A549 (cell line): ENCODE data around the gene PCSK5. TPM values are rescaled to one million over a fixed set of nuclear protein-coding genes. Genes with fewer than 3 reads are reported as not detected.

ENCODE experiments used
- ATAC-seq, 2 experiments: fragments of 200-7000 bp in 1 of 2; fragments of >200 bp in 1 of 2; cut with Nextera tagmentation in 1 of 2; cut with Tn5 transposase in 1 of 2; 3 replicates each; pipeline versions ENCODE4 v1.8.0 to v1.9.1; 2018 to 2020; ENCODE audit warnings: mild to moderate bottlenecking in 1 of 2, moderate library complexity in 1 of 2
- CTCF ChIA-PET: fragments of 300-600 bp; sonication (Branson Sonifier 250); formaldehyde crosslinking; extraction: SDS; loops from one replicate; lab custom pipeline; 2021; ENCODE audit warnings: antibody characterized with exemption, inconsistent platforms; lab: Yijun Ruan, JAX
- POLR2A ChIA-PET: fragments of 350-600 bp; formaldehyde crosslinking; extraction: SDS; loops from one replicate; lab custom pipeline; 2021; ENCODE audit warnings: antibody characterized with exemption, inconsistent platforms; lab: Yijun Ruan, JAX
- DNase-seq, 2 experiments: peaks; one replicate each; pipeline versions ENCODE4 v3.0.0 to v3.0.0-alpha.2; 2011 to 2016; ENCODE audit warnings: low read depth in 1 of 2, low spot score in 1 of 2
- FAIRE-seq: peaks from 2 replicates; lab custom pipeline; 2011; peaks lifted over from hg19 to GRCh38; lab: Jason Lieb, UNC
- H3K27ac ChIP-seq, 2 experiments: fragments of >200 bp; sonication (Bioruptor Twin); formaldehyde crosslinking; 3 replicates each; pipeline ENCODE4 v1.5.1; 2016 to 2017
- H3K4me1 ChIP-seq: fragments of >200 bp; sonication (Bioruptor Twin); formaldehyde crosslinking; 3 replicates; pipeline ENCODE4 v1.6.1; 2016
- H3K4me2 ChIP-seq: fragments of >200 bp; sonication (Bioruptor Twin); formaldehyde crosslinking; 3 replicates; pipeline ENCODE4 v1.6.1; 2016
- H3K4me3 ChIP-seq: fragments of >200 bp; sonication (Bioruptor Twin); formaldehyde crosslinking; 3 replicates; pipeline ENCODE4 v1.5.1; 2016
- H3K9me3 ChIP-seq: fragments of >200 bp; sonication (Bioruptor Twin); formaldehyde crosslinking; 3 replicates; pipeline ENCODE4 v1.6.1; 2016
- CBX2 ChIP-seq: fragments of 200-600 bp; sonication (generic); IDR thresholded peaks from 2 replicates; pipeline ENCODE4 v1.6.1; 2016; ENCODE audit warnings: low read depth, mild to moderate bottlenecking, borderline replicate concordance
- CEBPB ChIP-seq, 2 experiments: fragments of >200 bp in 1 of 2; sonication (Bioruptor Twin) in 1 of 2; formaldehyde crosslinking in 1 of 2; IDR thresholded peaks; 2 replicates each; pipeline ENCODE4 v1.6.1; 2012 to 2016
- EHF ChIP-seq: fragments of 250-450 bp; sonication (Bioruptor Pico); IDR thresholded peaks from 2 replicates; pipeline ENCODE4 v1.5.0; 2020; ENCODE audit warnings: mild to moderate bottlenecking
- ELK1 ChIP-seq: fragments of 150-350 bp; IDR thresholded peaks from 2 replicates; pipeline ENCODE4 v1.6.1; 2014; ENCODE audit warnings: low read depth, mild to moderate bottlenecking, low read length
- EP300 ChIP-seq, 2 experiments: fragments of >200 bp; sonication (Bioruptor Twin); formaldehyde crosslinking; IDR thresholded peaks; 2 replicates in 1 of 2; 3 replicates in 1 of 2; pipeline ENCODE4 v1.6.1; 2016 to 2017
- FOSB ChIP-seq: fragments of 250-450 bp; sonication (Bioruptor Pico); IDR thresholded peaks from 2 replicates; pipeline ENCODE4 v1.5.0; 2020; ENCODE audit warnings: mild to moderate bottlenecking, moderate library complexity
- FOSL2 ChIP-seq, 2 experiments: fragments of 450-650 bp in 1 of 2; fragments of >200 bp in 1 of 2; sonication (Bioruptor Twin) in 1 of 2; formaldehyde crosslinking; IDR thresholded peaks; 2 replicates each; pipeline versions ENCODE4 v1.5.0 to v1.6.1; 2016 to 2020; ENCODE audit warnings: mild to moderate bottlenecking in 1 of 2, moderate library complexity in 1 of 2
- HDAC2 ChIP-seq: fragments of 200-600 bp; sonication (generic); IDR thresholded peaks from 2 replicates; pipeline ENCODE4 v1.6.1; 2016
- HOXA7 ChIP-seq: fragments of 250-450 bp; sonication (Bioruptor Pico); IDR thresholded peaks from 2 replicates; pipeline ENCODE4 v1.5.0; 2020; ENCODE audit warnings: mild to moderate bottlenecking, moderate library complexity
- HOXB13 ChIP-seq: fragments of 250-450 bp; sonication (Bioruptor Pico); IDR thresholded peaks from 2 replicates; pipeline ENCODE4 v1.5.0; 2020; ENCODE audit warnings: low read depth, mild to moderate bottlenecking, moderate library complexity
- JUNB ChIP-seq: fragments of >200 bp; sonication (Bioruptor Twin); formaldehyde crosslinking; IDR thresholded peaks from 2 replicates; pipeline ENCODE4 v1.6.1; 2016
- KDM5A ChIP-seq: fragments of 200-600 bp; sonication (generic); IDR thresholded peaks from 2 replicates; pipeline ENCODE4 v1.6.1; 2016; ENCODE audit warnings: antibody characterized with exemption, mild to moderate bottlenecking
- MAFK ChIP-seq: fragments of 450-650 bp; IDR thresholded peaks from 2 replicates; pipeline ENCODE4 v1.6.1; 2014; ENCODE audit not compliant: partially characterized antibody
- MYC ChIP-seq: IDR thresholded peaks from 2 replicates; pipeline ENCODE4 v1.6.1; 2012; ENCODE audit warnings: mild to moderate bottlenecking, inconsistent platforms, low read length, improper control_type of control experiment, borderline replicate concordance
- NPAS2 ChIP-seq: fragments of 250-450 bp; sonication (Bioruptor Pico); IDR thresholded peaks from 2 replicates; pipeline ENCODE4 v1.8.0; 2022; ENCODE audit warnings: mild to moderate bottlenecking, moderate library complexity, borderline replicate concordance
- POLR2A ChIP-seq: IDR thresholded peaks from 2 replicates; pipeline ENCODE4 v1.6.1; 2012; ENCODE audit warnings: mild to moderate bottlenecking, low read length
- RCOR1 ChIP-seq: fragments of 150-350 bp; IDR thresholded peaks from 2 replicates; pipeline ENCODE4 v1.6.1; 2014; ENCODE audit warnings: antibody characterized with exemption, low read length, low read depth
- REST ChIP-seq: fragments of 200-600 bp; sonication (generic); IDR thresholded peaks from 2 replicates; pipeline ENCODE4 v1.6.1; 2016; ENCODE audit warnings: antibody characterized with exemption, mild to moderate bottlenecking, moderate library complexity
- RFX5 ChIP-seq: fragments of 450-650 bp; IDR thresholded peaks from 2 replicates; pipeline ENCODE4 v1.7.1; 2014; ENCODE audit warnings: antibody characterized with exemption, mild to moderate bottlenecking, moderate library complexity
- SMC3 ChIP-seq: fragments of >200 bp; sonication (Bioruptor Twin); formaldehyde crosslinking; IDR thresholded peaks from 3 replicates; pipeline ENCODE4 v1.6.1; 2018; ENCODE audit warnings: inconsistent platforms
- SREBF2 ChIP-seq: fragments of 450-650 bp; IDR thresholded peaks from 2 replicates; pipeline ENCODE4 v1.6.1; 2014; ENCODE audit warnings: mild to moderate bottlenecking, moderate library complexity
- ZC3H11A ChIP-seq: fragments of 450-650 bp; IDR thresholded peaks from 2 replicates; pipeline ENCODE4 v1.6.1; 2014; ENCODE audit warnings: antibody characterized with exemption, mild to moderate bottlenecking
- WGBS: methylation state at CpG from one replicate; pipeline ENCODE4 v1.1.6; 2017; ENCODE audit errors: missing lambda C conversion rate; 5-methylcytosine and 5-hydroxymethylcytosine counted together
- polyA plus RNA-seq, 4 experiments: library from polyadenylated mRNA; depleted of rRNA in 3 of 4; stranded (reverse); fragments of >200 nt; fragmentation: RNase III in 1 of 4; extraction: RNeasy Plus Mini Kit Qiagen cat#74134 plus additional on column Dnase treatment in 1 of 4; gene quantifications; 2 replicates in 3 of 4; 3 replicates in 1 of 4; pipeline ENCODE4 v1.2.3, GENCODE V29; 2011 to 2017
- TF ChIP-seq, protein P1 (sequence below): fragments of 250-450 bp; sonication (Bioruptor Pico); IDR thresholded peaks from 2 replicates; pipeline ENCODE4 v1.5.0; 2020; ENCODE audit warnings: low read depth, mild to moderate bottlenecking, moderate library complexity

PCSK5 gene
- polyA plus RNA-seq, 2 of the 4 experiments (the other 2 are of a cell fraction) = 1.3 to 6.7 TPM

- WGBS = 42% methylated on average over 2 of the region's 2 CpGs
Measured at GRCh38 chr9:75845806-75846205, 44.7 kb upstream of the PCSK5 start.

GRCh38 chr9:75847085-75847484 lies 43.4 kb upstream of the PCSK5 start:
- no peak for FAIRE-seq
- TF ChIP-seq NPAS2 (no peak), SMC3 (no peak), ELK1 (no peak), REST (no peak), FOSL2 (IDR thresholded peaks at IDR 0.05) (no peak), FOSL2 (CRISPR knock-in tag; IDR thresholded peaks at IDR 0.05) (no peak), FOSB (no peak), CBX2 (no peak), POLR2A (no peak), JUNB (no peak)
- TF ChIP-seq, all 56 proteins: peak for 0
- POLR2A ChIA-PET = no interaction called here
- H3K4me1 ChIP-seq = no peaks in the 10 kb centered on the region
- H3K4me2 ChIP-seq = no peak overlapping the region
- H3K9me3 ChIP-seq = no peaks in the 10 kb centered on the region
- DNase-seq (no peak), ATAC-seq (no peak)
- 64% methylated on average over 1 of the region's 1 CpG for WGBS
- CTCF ChIA-PET = interaction anchor here (1.2 to 1.3 kb wide), 2 partner anchors 13 to 18 kb away, joined by 3 read pairs; no protein-coding TSS in a partner anchor
- no peak overlapping the region for H3K27ac ChIP-seq
- H3K4me3 ChIP-seq = no peak overlapping the region

More at GRCh38 chr9:75845806-75846205, 44.7 kb upstream of the PCSK5 start:
- Histone ChIP-seq H3K9me3 (no peaks in the 10 kb centered on the region), H3K27ac (no peak overlapping the region), H3K4me1 (no peaks in the 10 kb centered on the region), H3K4me3 (no peak overlapping the region), H3K4me2 (no peak overlapping the region)
- no peak for TF ChIP-seq SMC3
- TF ChIP-seq ZC3H11A = no peak
- no peak for TF ChIP-seq EP300 (IDR thresholded peaks at IDR 0.05)
- TF ChIP-seq MYC = no peak
- no peak for TF ChIP-seq REST
- TF ChIP-seq, protein P1, sequence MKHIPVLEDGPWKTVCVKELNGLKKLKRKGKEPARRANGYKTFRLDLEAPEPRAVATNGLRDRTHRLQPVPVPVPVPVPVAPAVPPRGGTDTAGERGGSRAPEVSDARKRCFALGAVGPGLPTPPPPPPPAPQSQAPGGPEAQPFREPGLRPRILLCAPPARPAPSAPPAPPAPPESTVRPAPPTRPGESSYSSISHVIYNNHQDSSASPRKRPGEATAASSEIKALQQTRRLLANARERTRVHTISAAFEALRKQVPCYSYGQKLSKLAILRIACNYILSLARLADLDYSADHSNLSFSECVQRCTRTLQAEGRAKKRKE = no peak
- no peak for TF ChIP-seq HOXA7 (CRISPR knock-in tag)
- no peak for TF ChIP-seq MAFK
- no peak for TF ChIP-seq CEBPB (IDR thresholded peaks at IDR 0.05)
- no peak for TF ChIP-seq SREBF2
- TF ChIP-seq EHF (CRISPR knock-in tag) = no peak
- TF ChIP-seq JUNB = no peak
- TF ChIP-seq HDAC2 = no peak
- no peak for TF ChIP-seq KDM5A
- no peak for TF ChIP-seq RCOR1
- no peak for TF ChIP-seq RFX5
- no peak for TF ChIP-seq HOXB13 (CRISPR knock-in tag)
- TF ChIP-seq CBX2 = no peak
- POLR2A ChIA-PET = no interaction called here
- ATAC-seq (no peak), FAIRE-seq (no peak), DNase-seq (no peak)
- CTCF ChIA-PET = interaction anchor here (0.7 kb wide), 1 partner anchor 417 kb away, joined by 4 read pairs; no protein-coding TSS in a partner anchor
